ENCODE results near the gene PARP12.

- TF ChIP-seq, protein P1, sequence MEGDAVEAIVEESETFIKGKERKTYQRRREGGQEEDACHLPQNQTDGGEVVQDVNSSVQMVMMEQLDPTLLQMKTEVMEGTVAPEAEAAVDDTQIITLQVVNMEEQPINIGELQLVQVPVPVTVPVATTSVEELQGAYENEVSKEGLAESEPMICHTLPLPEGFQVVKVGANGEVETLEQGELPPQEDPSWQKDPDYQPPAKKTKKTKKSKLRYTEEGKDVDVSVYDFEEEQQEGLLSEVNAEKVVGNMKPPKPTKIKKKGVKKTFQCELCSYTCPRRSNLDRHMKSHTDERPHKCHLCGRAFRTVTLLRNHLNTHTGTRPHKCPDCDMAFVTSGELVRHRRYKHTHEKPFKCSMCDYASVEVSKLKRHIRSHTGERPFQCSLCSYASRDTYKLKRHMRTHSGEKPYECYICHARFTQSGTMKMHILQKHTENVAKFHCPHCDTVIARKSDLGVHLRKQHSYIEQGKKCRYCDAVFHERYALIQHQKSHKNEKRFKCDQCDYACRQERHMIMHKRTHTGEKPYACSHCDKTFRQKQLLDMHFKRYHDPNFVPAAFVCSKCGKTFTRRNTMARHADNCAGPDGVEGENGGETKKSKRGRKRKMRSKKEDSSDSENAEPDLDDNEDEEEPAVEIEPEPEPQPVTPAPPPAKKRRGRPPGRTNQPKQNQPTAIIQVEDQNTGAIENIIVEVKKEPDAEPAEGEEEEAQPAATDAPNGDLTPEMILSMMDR (IDR thresholded peaks at IDR 0.05): no peak
- TF ChIP-seq POLR2A (IDR thresholded peaks at IDR 0.05) (no peak), EP300 (IDR thresholded peaks at IDR 0.05) (no peak), POLR2AphosphoS5 (IDR thresholded peaks at IDR 0.05) (no peak)
Observed at GRCh38 chr7:140070546-140070945, 7.8 kb upstream of the PARP12 start.
